Activated CD4-positive, alpha-beta T cell treated with anti-CD3 and anti-CD28 coated beads, Interleukin-2, amount 50 U/mL, for 24 hours (primary cell): ENCODE data around the gene CDK10.
"Not testable (repeated sequence)": the region's sequence is repeated elsewhere in the genome, so short reads cannot be mapped to it uniquely, and the experiment has no call there.

Source experiments
- DNase-seq, 2 donors: peaks; one replicate each; pipeline ENCODE4 v3.0.0-alpha.2; 2020; ENCODE audit warnings: low read depth in 1 of 2, low spot score in 1 of 2

CDK10 gene, protein sequence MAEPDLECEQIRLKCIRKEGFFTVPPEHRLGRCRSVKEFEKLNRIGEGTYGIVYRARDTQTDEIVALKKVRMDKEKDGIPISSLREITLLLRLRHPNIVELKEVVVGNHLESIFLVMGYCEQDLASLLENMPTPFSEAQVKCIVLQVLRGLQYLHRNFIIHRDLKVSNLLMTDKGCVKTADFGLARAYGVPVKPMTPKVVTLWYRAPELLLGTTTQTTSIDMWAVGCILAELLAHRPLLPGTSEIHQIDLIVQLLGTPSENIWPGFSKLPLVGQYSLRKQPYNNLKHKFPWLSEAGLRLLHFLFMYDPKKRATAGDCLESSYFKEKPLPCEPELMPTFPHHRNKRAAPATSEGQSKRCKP

DNA sequence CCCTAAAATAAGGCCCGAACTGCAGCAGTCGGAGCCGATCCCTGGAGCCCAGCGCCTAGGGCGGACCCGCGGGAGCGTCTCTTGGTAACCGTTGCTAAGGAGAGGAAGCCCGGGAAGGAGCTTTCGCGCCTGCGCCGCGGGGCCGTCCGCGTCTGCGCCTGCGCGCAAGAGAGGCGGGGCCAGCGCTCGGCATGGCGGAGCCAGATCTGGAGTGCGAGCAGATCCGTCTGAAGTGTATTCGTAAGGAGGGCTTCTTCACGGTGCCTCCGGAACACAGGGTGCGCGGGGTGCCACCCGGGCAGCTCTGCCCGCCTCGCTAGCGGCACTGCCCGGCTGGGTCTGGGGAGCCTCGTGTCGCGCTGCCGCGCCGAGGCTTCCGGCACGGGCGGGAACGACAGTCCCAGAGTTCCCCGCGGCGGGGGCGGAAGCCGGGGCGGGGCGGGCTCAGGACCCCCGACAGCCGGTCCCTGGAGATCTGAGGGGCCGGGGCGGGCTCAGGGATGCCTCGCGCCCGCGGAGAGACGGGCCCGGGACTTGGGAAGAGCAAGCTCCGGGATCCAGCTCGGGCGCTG is at the start of gene CDK10:
TSS of gene CDK10 (plus strand) at position 170 of the 572 bp plus-strand sequence. CDS start at position 192, 22 bp downstream.
- DNase-seq, result peak; percentile 85 to 92

DNA sequence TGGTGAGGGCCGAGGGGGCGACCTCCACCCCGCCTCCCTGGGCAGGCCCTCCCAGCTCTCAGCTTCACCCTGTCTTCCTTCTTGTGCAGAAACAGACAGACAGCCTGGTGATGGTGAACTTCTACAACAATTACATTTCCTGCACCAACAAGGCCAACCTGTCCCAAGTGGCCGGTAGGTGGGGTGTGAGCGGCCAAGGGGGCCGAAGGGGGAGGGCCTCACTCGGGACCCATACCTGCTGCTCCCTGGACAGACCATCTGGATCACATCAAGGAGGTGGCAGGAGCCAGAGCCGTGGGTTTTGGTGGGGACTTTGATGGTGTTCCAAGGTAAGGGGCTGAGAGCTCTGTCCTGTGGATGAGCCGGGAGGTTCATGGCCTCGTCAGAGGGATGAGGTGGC is 49.1 kb upstream of the CDK10 start:
- no peak for DNase-seq

DNA sequence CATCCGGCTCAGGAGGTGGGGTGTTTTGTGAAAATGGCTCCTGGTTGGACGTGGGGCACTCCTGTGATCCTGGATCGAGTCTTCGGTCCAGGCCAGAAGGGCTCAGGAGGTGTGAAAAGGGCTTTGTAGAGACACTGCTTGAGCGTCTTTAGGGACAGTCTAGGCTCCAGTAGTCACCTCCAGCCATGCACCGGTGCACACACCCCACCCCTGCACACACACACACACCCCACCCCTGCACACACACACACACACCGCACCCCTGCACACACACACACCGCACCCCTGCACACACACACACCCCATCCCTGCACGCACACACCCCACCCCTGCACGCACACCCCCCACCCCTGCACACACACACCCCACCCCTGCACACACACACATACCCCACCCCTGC is 48.0 kb upstream of the CDK10 start:
- DNase-seq, result no peak

DNA sequence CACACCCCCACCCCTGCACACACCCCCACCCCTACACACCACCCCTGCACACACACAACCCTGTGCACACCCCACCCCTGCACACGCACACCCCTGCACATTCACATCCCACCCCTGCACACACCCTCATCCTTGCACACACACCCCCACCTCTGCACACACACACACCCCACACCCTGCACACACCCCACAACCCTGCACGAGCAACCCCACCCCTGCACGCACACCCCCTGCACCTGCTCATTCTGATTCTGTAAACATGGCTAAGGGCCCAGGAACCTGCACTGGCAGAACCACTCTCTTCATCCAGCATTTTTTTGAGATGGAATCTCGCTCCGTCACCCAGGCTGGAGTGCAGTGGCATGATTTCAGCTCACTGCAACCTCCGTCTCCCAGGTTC is 47.1 kb upstream of the CDK10 start:
- DNase-seq, result no peak

DNA sequence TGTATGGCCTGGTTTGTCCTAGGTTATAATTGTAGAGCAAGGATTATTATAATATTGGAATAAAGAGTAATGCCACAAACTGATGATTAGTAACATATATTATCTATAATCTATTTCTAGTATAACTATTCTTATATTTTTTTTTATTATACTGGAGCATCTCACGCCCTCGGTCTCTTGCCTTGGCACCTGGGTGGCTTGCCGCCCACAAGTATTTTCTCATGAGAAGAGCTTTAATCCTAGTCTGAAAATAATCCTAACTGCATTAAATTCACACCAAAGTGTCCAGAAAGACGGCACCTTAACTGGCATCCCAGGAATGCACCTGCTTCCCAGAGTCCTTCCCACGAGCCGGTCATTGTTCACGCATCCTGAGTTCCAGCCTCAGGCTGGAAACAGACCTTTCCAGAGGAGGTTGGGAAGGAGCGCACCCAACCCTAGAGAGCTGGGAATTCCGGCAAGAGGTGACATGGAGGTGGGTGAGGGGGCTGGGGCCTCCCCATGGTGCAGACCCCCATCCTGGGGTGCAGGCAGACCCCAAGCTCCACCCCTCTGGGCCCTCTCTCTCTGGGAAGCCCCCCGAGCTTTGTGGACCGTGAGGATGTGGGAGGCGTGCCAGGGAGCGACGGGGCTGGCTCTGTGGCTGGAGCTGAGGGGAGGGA is 44.9 kb upstream of the CDK10 start:
- DNase-seq, result no peak

DNA sequence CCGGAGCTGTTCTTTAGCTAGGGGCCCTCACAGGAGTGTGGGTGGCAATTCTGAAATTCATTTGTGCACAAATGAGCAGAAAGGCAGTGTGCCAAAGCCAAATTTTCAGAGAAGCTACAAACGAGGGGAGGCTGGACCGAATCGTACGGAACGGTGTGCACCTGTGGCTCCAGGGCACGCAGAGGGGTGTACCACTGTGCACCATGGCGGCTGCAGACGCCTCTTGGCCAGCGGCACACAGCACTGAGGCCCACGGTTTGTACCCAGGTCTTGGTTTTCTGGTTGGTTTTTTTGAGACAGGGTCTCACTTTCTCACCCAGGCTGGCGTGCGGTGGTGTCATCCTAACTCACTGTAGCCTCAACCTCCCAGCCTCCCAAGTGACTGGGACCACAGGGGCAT is 43.9 kb upstream of the CDK10 start:
- DNase-seq, result no peak

DNA sequence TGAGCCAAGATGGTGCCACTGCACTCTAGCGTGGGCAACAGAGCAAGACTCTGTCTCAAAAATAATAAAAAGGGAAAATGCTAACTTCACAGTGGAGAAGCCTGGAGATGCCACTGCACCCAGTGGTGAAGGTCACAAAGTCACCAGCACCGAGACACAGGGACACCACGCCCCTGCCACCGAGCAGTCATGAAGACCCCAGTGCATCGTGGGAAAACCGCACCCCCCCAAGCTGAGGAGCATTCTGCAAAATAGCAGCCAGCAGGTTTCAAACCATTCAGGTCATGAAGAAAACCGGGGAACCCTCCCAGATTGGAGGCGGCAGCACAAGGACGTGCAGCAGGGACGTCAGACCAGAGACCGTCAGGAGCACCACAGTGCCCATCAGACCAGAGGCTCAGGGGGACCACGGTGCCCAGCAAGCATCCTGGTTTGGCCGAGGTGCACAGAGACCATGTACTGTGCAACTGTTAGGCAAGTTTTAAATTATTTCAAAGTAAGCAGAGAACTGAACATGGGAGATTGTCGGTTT is 42.7 kb upstream of the CDK10 start:
- no peak for DNase-seq

DNA sequence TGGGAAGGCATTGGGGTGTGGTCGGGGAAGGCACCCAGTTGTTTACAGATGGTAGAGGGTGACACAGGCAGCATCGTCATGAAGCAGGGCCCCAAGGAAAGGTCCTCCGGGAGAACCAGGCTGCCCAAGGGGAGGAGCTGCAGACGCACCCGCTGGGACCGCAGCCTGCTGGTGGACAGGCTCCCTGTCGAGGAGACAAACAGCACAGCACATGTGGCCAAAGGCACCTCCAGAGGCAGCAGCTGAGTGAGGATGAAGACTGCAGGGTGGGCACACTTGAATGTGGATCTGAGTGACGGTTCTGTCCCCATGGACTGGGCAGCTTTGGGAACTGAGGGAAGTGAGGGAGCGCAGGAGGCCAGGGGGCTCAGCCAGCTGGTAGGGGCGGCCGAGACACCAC is 41.4 kb upstream of the CDK10 start:
- DNase-seq, result no peak

DNA sequence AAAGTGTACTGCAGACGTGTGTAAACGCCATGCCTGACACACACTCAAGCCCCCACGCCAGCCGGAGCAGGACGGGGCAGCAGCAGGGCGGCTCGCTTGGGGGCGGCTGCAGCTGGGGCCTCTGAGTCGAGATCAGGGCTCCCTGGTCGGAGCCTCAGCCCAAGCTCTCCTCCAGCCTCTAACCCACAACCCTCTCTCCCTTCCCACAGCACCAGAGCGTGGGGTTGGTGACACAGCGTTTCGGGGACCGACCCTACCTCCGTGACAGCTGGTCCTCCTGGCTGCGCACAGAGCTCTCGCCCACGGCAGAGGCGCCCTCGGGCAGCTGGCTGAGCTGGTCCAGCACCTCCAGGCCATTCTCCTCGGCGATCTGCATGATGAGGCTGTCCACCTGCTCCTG is 40.2 kb upstream of the CDK10 start:
- no peak for DNase-seq

DNA sequence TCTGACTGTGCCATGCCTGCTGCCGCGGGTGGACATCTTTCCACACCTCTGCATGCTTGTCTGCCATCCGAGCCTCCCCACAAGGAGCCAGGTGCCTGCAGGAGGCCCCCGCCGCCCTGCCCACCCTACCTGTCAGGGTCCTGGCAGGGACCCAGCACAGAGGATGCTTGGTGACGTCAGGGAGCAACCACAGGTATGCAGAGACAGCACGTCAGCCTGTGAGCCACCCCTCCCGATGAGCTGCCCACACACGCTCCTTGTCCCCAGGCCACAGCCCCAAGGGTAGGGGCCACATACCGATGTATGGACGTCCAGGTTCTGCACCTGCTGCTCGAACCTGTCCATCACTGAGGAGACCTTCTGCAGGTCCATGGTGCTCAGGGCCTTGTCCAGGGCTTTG is 39.6 kb upstream of the CDK10 start:
- DNase-seq, result no peak

DNA sequence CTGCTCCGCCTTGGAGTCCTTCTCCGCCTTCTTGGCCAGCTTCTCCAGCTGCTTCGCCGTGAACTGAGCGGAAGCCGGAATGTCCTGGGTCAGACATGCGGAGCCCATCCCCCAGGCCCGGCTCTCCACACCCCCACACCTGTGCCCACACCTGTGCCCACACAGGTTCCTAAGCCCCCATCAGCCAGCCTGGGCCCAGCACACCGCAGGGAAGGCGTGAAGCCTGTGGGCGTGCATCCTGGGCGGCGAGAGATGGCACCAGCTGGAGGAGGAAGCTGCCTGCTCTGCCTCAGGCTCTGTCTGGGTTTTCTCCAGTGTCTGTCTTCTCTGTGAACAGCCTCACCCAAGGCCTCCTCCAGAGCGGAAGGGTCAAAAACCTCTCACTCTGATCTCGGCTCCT is 34.9 kb upstream of the CDK10 start:
- DNase-seq, result no peak

DNA sequence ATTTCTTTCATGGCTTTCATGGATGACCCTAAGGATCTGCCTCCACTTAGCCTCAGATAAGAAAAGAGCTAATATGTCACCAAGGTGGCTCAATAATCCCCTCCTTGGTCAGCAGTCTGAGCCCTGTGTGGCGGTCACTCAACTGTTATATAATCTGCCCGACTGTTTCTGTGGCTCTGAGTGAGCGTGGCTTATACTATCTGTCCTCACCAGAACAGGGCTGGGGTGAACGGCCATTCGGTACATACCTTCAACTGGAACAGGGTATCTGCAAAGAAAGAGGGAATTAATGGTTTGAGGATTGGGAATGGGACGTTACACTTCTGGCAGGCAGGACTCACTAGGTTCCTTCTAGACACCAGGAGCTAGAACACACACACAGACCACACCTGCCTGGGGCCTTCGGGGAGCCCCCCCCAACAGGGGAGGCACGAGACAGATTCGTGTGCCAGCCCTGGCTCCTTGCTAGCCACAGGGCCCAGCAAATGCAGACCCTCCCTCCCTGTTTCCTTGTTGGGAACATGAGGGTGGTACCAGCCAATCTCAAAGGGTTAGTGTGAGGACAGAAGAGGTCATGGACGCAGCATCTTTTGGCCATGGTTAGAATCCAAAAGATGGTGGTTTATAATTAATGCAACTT is 32.7 kb upstream of the CDK10 start:
- no peak for DNase-seq

DNA sequence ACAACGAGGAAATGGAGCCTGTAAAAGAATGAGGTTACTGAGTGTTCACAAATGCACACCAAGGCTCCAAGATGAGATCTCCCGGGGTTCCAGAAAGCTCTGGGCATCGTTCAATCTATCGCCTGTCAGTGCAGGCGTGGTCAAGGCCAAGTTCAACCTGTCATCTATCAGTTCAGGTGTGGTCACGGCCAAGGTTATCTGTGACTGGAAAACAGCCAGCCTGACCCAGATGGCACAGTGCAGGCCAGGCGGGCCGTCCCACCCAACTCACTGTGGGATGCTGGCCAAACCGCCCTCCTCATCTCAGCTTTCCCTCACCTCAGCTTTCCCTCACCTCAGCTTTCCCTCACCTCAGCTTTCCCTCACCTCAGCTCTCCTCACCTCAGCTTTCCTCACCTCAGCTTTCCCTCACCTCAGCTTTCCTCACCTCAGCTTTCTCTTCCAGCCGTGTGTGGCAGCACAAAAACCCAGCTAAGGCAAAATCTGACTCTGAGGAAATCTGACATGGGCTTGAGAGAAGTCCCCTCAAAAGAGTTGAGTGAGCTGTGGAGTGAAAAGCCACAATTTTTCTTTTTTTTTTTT is 31.3 kb upstream of the CDK10 start:
- no peak for DNase-seq

DNA sequence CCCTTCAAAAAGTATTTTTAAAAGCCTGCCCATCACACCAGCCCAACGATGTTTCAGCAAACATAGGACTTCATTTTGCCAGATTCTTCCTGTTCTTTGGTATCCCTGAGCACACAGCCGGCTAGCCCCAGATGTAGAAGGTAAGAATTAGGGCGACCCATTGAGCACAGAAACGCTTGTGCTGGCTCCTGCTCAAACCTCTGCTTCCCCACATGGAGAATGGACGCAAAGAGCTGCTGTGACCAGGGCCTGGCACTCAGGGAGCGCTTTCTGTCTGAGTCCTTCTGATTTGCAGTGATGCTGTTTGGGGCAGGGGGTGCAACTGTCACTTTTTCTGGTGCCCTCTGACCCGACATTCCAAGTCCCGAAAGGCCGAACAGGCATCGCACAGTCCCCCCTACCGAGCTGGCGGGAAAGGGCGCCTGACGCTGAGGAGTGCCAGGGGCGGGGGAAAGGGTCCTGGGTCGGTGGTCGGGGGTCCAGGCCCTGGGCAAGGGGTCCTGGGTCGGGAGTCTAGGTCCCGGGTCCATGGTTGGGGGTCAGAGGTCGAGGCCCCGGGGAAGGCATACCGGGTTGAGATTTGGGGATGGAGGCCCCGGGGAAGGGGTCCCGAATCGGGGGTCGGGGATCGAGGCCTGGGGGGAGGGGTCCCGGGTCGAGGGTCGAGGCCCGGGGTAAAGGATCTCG is 29.9 kb upstream of the CDK10 start:
- no peak for DNase-seq

DNA sequence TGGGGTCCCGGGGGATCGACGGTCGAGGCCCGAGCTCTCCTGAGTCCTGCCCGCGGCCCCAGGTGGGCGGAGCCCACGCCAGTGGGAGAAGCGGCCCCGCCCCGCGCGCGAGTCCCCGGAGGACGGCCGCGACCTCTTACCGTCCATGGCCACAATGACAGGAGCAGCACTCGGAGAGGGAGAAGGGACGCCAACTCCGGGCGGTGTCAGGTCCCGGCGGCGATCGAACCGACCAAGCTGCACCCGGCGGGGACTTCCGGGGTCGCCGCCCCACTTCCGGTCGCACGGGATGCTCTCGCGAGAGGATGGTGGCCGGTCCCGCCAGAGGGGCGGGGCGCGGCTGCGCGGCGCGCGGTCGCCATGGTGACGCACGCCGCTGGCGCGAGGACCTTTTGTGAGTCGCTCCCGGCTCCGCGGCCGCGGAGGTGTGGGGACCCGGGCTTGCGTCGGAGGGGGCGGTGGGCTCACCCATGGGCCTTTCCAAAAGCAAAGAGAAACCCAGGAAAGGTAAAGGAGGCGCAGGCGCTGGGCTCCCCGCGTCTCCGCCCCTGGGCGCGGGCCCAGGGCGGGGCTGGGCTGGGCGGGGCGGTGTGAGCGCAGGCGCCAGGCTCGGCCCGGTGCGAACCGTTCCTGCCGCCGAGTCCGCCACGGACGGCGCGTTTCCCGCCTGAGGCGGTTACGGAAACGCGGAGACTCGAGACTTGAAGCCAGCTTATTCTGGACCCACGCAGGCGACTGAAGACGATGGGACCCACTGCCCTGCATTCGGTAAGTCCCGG is 28.9 kb upstream of the CDK10 start, which contains the start of the genes CHMP1A and SPATA33:
TSS of gene CHMP1A (minus strand) at position 267 of the 779 bp plus-strand sequence. CDS start at position 147, 120 bp downstream.
TSS of gene SPATA33 (plus strand) at position 395 of the 779 bp plus-strand sequence. CDS start at position 471, 76 bp downstream.
- DNase-seq, result peak; percentile 88 to 91

DNA sequence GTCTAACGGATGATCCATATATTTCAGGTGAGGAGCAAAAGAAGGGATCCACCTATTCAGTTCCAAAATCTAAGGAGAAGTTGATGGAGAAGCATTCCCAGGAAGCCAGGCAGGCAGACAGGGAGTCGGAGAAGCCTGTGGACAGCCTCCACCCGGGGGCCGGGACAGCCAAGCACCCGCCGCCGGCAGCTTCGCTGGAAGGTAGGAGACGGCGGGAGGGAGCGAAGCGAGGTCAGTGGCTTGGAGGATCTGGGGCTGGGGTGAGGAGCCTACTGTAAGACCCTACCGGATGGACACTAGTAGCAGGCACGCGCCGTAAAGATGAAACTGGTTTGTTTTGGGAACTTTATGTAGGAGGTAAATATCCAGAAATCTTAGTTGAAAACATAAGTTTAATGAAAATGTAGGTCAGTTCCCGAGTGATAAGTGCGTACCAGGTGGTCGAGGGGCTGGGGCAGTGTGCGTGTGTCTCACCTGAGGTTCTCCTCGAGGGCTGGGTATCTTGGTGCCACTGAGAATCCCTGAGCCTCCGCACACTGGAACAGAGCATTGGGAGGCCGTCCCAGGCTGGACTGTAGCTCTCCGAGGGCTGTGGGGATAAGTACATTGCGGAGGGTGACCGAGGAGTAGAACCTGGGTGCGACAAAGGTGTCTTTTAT is 28.1 kb upstream of the CDK10 start:
- no peak for DNase-seq

DNA sequence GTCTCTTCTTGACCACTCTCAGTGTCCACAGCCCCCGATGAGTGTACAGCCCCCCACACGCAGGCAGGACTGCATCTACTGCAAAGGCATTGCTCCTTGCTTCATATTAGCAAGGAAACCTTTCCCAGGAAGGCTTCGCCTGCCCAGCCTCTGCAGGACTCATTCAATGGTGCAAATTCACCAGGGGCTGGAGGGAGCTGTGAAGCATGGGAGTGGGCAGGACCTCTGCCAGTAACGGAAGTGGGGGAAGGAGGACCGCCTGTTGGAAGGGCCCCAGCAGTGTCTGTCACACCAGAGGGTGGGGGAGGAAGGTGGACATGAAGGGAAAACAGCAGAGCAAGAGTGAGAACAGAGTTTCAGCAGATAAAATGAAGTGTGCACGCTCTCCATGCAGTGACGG is 26.3 kb upstream of the CDK10 start:
- DNase-seq, result no peak

DNA sequence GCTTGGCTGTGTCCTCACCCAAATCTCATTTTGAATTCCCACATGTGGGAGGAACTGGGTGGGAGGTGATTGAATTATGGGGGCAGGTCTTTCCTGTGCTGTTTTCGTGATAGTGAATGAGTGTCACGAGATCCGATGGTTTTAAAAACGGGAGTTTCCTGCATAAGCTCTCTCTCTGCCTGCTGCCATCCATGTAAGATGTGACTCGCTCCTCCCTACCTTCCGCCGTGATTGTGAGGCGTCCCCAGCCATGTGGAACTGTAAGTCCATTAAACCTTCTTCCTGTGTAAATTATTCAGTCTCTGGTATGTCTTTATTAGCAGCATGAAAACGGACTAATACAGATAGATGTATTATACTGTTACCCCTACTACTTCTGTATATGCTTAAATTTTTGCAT is 25.3 kb upstream of the CDK10 start:
- no peak for DNase-seq

DNA sequence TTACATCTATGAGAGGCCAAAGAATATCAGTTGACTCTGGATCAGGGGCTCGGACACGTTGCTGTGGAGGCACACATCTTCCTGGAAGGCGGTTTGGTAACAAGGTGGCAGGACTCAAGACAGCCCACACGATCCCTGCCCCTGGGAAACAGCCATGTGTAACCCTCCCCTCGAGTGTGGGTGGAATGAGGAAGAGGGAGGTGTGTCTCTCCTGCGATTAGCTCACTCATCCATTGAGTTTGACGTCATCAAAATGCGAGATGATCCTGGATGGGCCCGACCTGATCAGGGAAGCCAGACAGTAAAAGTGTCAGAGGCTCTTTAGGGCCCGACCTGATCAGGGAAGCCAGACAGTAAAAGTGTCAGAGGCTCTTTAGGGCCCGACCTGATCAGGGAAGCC is 22.3 kb upstream of the CDK10 start:
- DNase-seq, result not testable (repeated sequence)
